GM19455 (cell line): Measurements from ENCODE around the gene CNPY2.
"Not testable (repeated sequence)": the region's sequence is repeated elsewhere in the genome, so short reads cannot be mapped to it uniquely, and the experiment has no call there.

Experiments used
- ATAC-seq: cut with Tn5 transposase; IDR thresholded peaks from one replicate; pipeline ENCODE4 v1.9.1; 2021; ENCODE audit not compliant: unreplicated experiment

The CNPY2 gene

GRCh38 chr12:56315622-56316473, at the start of gene CNPY2:
Gene CNPY2 (minus strand): TSS chr12:56315988. CDS start chr12:56315217, 771 bp downstream.
- peak; percentile 89 for ATAC-seq

GRCh38 chr12:56362130-56363059, 46.6 kb upstream of the CNPY2 start, which contains the start of gene APOF:
Gene APOF (minus strand): TSS chr12:56362857. CDS start chr12:56362745, 112 bp downstream.
- no peak for ATAC-seq

- ATAC-seq: no peak
These were observed 45.8 kb upstream of the CNPY2 start for GRCh38 chr12:56361487-56362129.

GRCh38 chr12:56359851-56360767, 44.3 kb upstream of the CNPY2 start, which contains the start of gene STAT2:
Gene STAT2 (minus strand): TSS chr12:56360107. CDS start chr12:56356571, 3,536 bp downstream.
- ATAC-seq: peak; percentile 95

- no peak for ATAC-seq
These were observed 43.2 kb upstream of the CNPY2 start for GRCh38 chr12:56358836-56359532.

GRCh38 chr12:56351325-56351724, 35.5 kb upstream of the CNPY2 start:
- ATAC-seq: no peak

- no peak for ATAC-seq
These were observed 34.9 kb upstream of the CNPY2 start for GRCh38 chr12:56350662-56351061.

GRCh38 chr12:56348776-56349175, 33.0 kb upstream of the CNPY2 start:
- no peak for ATAC-seq

GRCh38 chr12:56347255-56347654, 31.5 kb upstream of the CNPY2 start:
- not testable (repeated sequence) for ATAC-seq

- no peak for ATAC-seq
These were observed 30.9 kb upstream of the CNPY2 start for GRCh38 chr12:56346675-56347074.

GRCh38 chr12:56342290-56342689, 26.5 kb upstream of the CNPY2 start:
- ATAC-seq: not testable (repeated sequence)

GRCh38 chr12:56341616-56342015, 25.8 kb upstream of the CNPY2 start:
- ATAC-seq: no peak

GRCh38 chr12:56339158-56339422, 23.3 kb upstream of the CNPY2 start:
- ATAC-seq: no peak

GRCh38 chr12:56338308-56339157, 22.7 kb upstream of the CNPY2 start, which contains the start of gene IL23A:
Gene IL23A (plus strand): TSS chr12:56338884. CDS start chr12:56339045, 161 bp downstream.
- ATAC-seq: no peak

GRCh38 chr12:56337753-56338251, 22.0 kb upstream of the CNPY2 start:
- ATAC-seq: no peak

GRCh38 chr12:56336361-56337167, 20.8 kb upstream of the CNPY2 start:
- ATAC-seq: no peak

GRCh38 chr12:56335527-56335926, 19.7 kb upstream of the CNPY2 start:
- not testable (repeated sequence) for ATAC-seq

- no peak for ATAC-seq
These were observed 18.7 kb upstream of the CNPY2 start for GRCh38 chr12:56334490-56334793.
